Measurements from ENCODE around the gene L3MBTL4.

Gene L3MBTL4

GRCh38 chr18:6362559-6363129 is 52.1 kb downstream of the L3MBTL4 start:
- DNase-seq = no peak

DNA sequence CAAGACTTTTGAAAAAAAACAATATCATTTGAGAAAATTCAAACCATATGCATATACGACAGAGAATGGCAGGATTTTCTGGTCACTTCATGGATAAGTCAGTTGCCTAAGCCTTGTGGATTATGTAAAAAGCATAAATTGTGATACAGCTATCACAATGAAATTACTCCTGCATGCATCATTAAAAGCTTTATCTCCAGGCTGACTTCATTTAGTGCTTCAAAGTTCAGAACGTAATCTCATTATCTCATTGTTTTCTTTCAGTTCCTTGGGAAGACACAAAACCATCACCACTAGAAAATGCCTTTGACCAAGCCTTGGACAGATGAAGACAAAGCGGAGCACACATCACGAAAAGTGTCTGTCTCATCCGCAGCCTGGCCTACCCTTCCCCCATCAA is 57.0 kb downstream of the L3MBTL4 start:
- DNase-seq = no peak

DNA sequence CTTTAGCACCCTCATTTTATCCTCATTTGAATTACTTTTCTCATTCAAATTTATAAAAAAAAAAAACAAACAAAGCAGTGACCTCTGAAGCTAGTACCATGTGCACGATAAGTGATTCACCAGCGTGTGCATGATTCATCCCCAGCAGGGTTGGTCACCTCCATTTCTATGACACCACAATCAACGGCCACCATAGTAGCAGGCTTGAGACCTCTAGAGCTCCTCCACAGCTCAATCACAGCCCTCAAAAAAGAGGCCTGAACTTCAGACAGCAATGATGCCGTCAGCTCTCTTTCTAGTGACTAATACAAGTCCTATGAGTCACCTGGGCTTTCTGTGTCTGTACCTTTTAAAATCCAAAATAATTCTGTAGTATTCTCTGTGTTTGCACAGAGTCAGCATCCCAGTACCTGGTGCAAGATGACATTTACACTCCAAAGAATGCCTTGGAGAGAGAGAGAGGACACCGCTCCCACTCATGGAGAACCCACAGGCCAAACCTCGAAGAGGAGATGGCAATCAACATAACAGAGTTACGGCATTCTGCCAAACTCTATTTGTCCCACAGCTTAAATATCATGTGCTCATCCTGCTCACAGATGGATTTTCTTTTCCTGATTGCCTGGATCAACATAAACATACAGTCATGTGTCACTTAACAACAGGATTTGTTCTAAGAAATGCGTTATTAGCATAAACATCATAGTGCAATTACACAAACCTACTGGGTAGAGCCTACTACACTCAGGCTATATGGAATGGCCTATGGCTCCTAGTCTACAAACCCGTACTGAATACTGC is 58.7 kb downstream of the L3MBTL4 start:
- no peak for DNase-seq

DNA sequence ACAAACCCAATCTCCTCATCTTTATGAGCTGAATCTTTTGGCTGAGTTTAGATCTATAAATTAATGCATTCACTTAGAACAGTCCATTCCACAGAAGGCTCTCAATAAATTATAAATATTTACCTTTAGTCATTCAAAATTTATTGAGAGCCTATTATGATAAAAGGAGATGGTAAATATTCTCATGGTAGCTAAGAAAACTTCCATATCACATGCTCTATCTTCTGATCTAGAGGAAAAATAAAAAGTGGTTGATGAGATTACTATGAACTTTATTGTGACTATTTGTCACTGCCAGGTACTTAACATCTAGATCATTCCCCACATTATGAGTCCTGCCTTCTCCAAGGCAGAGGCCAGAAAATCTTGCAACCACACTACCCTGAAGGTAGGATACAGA is 62.4 kb downstream of the L3MBTL4 start:
- DNase-seq = no peak

DNA sequence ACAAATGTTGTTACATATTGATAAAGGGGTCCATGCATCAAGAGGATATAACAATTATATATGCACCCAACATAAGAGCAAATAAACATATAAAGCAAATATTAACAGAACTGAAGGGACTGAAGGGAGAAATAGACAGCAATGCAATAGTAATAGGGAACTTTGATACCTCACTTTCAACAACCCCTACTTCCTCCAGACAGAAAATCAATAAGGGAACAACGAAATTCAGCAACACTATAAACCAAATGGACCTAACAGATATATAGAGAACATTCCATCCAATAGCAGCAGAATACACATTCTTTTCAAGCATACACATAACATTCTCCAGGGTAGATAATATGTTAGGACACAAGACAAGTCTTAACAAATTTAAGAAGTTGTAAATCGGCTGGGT is 71.7 kb downstream of the L3MBTL4 start:
- no peak for DNase-seq

DNA sequence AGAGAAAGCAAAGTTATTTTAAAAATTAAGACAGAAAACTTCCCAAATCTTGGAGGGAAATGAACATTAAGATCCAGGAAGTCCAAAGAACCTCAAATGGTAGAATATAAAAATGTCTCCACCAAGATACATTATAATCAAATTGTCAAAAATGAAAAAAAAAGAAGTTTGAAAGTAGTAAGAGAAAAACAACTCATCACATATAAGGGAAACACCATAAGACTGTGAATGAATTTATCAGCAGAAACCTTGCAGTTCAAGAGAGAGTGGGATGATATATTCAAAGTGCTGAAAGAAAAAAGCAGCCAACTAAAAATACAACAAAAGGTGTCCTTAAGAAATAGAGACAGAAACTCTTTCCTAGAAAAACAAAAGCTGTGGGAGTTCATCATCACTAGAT is 73.0 kb downstream of the L3MBTL4 start:
- DNase-seq = no peak

- DNase-seq = no peak
These were observed 73.4 kb downstream of the L3MBTL4 start for GRCh38 chr18:6341303-6341702.

DNA sequence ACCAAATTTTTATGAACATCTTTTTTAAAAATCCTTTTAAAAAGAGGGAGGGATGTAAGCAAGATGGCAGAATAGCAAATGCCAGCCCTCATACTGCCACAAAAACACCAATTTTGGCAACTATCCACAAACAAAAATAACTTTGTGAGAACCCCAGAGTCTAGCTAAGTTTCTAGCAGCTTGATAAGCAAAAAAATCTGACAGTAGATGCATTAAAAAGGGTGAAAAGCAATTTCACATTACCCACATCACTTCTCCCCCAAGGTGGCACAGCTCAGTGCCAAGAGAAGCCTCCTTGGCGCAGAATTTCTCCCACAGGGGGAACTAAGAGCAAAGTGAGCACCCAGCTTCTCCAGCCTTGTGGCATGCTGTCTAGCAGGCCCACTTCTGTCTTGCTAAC is 74.6 kb downstream of the L3MBTL4 start:
- DNase-seq = no peak

DNA sequence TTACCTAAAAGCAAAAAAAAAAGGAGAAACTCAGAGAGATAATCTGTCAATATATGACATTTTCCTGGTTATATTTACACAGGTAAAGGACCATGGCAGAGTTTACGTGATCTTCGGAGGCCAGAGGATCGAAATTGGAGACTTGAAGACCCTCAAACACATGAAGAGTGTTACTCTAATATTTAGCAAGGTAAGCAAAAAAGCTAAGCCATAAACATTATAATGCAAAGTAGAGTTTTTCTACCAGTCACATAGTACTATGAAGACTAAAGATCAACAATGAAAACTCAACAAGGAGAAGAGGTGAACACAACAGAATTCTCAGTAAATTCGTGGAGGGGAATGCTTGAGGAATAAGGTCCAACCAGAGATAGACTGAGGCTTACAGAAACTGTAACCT is 78.5 kb downstream of the L3MBTL4 start:
- no peak for DNase-seq

- DNase-seq = no peak
These were observed 80.7 kb downstream of the L3MBTL4 start for GRCh38 chr18:6333981-6334380.

DNA sequence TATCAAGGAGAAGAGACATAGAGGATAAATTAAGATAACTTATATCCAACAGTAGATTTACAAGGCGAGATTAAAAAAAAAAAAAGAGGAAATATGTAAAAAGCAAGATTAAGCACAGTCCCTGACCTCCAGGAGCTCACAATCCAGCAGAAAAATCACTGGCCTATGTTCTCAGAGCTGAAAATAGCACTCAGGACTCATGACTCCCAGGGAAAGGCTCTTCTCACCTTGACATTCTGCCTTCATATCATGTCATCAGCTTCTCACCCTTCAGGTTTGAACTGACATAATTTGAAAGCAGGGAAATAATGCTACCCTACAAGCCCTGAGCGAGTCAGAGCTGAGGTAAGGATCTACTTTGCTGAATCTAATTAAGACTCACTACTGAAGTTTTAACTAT is 82.8 kb downstream of the L3MBTL4 start:
- no peak for DNase-seq

GRCh38 chr18:6330786-6331185 is 83.9 kb downstream of the L3MBTL4 start:
- no peak for DNase-seq

GRCh38 chr18:6328621-6329010 is 86.1 kb downstream of the L3MBTL4 start:
- no peak for DNase-seq

DNA sequence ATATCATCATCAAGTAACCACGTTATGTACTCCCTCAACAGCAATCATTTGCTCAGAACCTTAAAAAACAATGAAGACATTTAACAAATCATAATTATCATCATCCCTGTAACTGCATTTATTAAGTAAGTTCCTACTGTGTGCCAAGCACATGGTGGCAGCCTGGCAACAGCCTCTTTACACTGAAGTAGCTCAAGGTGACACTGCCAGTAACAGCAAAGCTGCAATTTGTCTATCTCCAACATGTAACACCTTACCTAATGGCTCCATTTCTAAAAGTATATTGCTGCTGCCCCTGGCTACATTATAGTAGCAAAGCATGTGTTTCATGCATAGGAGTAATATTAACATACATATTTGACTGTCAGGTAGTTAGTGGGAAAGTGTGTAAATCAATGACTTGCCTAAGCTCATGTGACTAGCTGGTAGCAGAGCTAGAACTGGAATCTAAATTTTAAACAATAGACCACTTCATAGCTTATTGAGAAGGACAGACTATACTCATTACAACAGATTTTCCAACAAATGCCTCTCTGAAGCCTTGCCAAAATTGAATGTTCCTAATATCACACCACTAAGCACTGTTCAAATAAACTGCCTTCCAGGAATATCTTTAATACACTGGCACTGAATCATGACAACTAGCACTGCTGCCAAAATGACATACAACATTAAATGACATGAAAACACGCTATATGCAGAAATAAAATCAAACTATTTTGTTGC is 86.7 kb downstream of the L3MBTL4 start:
- no peak for DNase-seq

GRCh38 chr18:6327485-6327884 is 87.2 kb downstream of the L3MBTL4 start:
- no peak for DNase-seq

DNA sequence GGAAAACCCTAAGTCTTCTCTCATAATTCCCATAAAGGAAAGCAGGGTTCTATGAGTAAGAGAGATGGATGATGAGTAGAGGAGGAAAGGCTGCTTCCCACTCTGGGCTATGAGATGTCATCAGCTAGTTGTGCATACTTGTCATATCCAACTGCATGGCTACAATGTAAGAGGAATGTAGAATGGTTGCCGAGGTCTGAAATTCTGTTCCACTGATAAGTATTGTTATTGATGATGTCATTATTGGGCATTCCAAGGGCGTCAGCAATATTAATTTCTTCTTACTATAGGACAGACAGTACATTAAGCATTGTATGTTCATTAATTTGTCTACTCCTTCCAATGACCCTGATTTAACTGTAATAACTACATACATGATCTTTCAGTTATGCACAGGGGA is 88.1 kb downstream of the L3MBTL4 start:
- no peak for DNase-seq

DNA sequence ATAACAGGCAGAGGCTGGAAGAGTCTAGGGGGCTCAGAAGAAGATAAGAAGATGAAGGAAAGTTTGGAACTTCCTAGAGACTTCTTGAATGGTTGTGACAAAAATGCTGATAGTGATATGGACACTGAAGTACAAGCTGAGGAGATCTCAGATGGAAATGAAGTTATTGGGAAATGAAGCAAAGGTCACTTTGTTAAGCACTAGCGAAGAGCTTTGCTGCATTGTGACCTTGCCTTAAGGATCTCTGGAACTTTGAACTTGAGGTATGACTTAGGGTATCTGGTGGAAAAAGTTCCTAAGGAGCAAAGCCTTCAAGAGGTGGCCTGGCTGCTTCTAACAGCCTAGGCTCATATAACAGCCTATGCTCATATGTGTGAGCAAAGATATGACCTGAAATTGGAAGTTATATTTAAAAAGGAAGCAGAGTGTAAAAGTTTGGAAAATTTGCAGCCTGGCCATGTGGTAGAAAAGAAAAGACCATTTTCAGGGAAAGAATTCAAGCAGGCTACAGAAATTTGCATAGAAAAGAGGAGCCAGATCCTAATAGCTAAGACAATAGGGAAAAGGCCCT is 91.3 kb downstream of the L3MBTL4 start:
- DNase-seq = no peak

GRCh38 chr18:6315517-6316331 is 99.0 kb downstream of the L3MBTL4 start:
- no peak for DNase-seq

DNA sequence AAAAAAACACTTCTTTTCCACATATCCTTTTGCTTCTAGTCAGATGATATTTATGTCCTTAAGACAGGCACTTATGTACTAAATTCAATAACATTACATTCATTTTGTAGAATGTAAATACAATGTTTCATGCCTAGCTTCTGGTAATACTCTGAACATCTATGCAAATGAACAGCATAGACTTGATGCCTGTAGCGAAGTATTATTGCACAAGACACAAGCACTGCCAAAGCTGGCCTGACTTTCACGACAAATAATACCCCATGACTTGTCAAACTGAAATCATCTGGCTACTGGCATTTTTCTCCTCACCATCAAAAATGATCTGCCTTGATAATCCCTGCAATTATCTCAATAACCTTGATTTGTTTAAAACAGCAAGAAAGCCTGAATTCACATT is 101.3 kb downstream of the L3MBTL4 start:
- no peak for DNase-seq

- DNase-seq = no peak
These were observed 103.1 kb downstream of the L3MBTL4 start for GRCh38 chr18:6311456-6312215.

- DNase-seq = no peak
These were observed 104.0 kb downstream of the L3MBTL4 start for GRCh38 chr18:6310714-6311113.

- no peak for DNase-seq
These were observed 116.8 kb downstream of the L3MBTL4 start for GRCh38 chr18:6297875-6298274.
